T-cell (primary cell): Measurements from ENCODE around the gene AGO3. TPM values are rescaled to one million over a fixed set of nuclear protein-coding genes. Genes with fewer than 3 reads are reported as not detected.

Experiments
- ATAC-seq, 4 experiments: fragments of 200-7000 bp in 3 of 4; fragments of 150-1000 bp in 1 of 4; cut with Tn5 transposase; replicated peaks in 1 of 4; 1 replicate in 3 of 4; 2 replicates in 1 of 4; pipeline ENCODE4 v1.10.0; 2021; ENCODE audit warnings: moderate library complexity in 3 of 4, mild to moderate bottlenecking in 2 of 4, moderate number of reproducible peaks in 1 of 4
- CTCF ChIA-PET, 2 donors: fragments of 300-600 bp; sonication (Branson Sonifier 250); formaldehyde crosslinking; loops; one replicate each; lab custom pipeline; 2022; ENCODE audit warnings: antibody characterized with exemption in 2 of 2; lab: Charles Lee
- POLR2A ChIA-PET, 2 donors: fragments of 300-600 bp; sonication (Branson Sonifier 250); formaldehyde crosslinking; loops; one replicate each; lab custom pipeline; 2022; ENCODE audit warnings: antibody characterized with exemption in 2 of 2; lab: Charles Lee
- DNase-seq, 35 experiments: peaks; one replicate each; pipeline versions ENCODE4 v3.0.0 to v3.0.0-alpha.2; 2013 to 2023
- H3K27ac ChIP-seq: one replicate; pipeline ENCODE4 v1.5.1; 2013; ENCODE audit warnings: low read length
- H3K27me3 ChIP-seq, 2 experiments: replicated peaks in 1 of 2; 1 replicate in 1 of 2; 2 replicates in 1 of 2; pipeline versions ENCODE4 v1.6.1 to v1.7.0; 2013; ENCODE audit warnings: low read length in 1 of 2, mixed read lengths in 1 of 2; ENCODE audit not compliant: control insufficient read depth in 2 of 2, insufficient read depth in 2 of 2; ENCODE audit errors: extremely low read depth in 1 of 2
- H3K36me3 ChIP-seq, 2 donors: 1 replicate in 1 of 2; 2 replicates in 1 of 2; pipeline versions ENCODE4 v1.6.1 to v1.7.0; 2013; ENCODE audit warnings: low read length in 1 of 2; ENCODE audit not compliant: control insufficient read depth in 2 of 2, insufficient read depth in 1 of 2; ENCODE audit errors: extremely low read depth in 1 of 2
- H3K4me1 ChIP-seq, 2 experiments: 1 replicate in 1 of 2; 2 replicates in 1 of 2; pipeline versions ENCODE4 v1.6.1 to v1.7.0; 2013; ENCODE audit warnings: low read length in 2 of 2, mixed read lengths in 1 of 2; ENCODE audit not compliant: insufficient read depth in 2 of 2, control insufficient read depth in 1 of 2; ENCODE audit errors: extremely low read depth in 1 of 2
- H3K4me3 ChIP-seq, 2 donors: 1 replicate in 1 of 2; 2 replicates in 1 of 2; pipeline versions ENCODE4 v1.5.1 to v1.7.0; 2013; ENCODE audit warnings: mild to moderate bottlenecking in 2 of 2, low read length in 1 of 2, moderate library complexity in 1 of 2; ENCODE audit not compliant: control insufficient read depth in 1 of 2; ENCODE audit errors: extremely low read depth in 1 of 2
- H3K9me3 ChIP-seq: 2 replicates; pipeline ENCODE4 v1.7.0; 2013
- H3K27ac Mint-ChIP-seq, 2 donors: one replicate each; pipeline ENCODE4 v1.8.0; 2020 to 2021; ENCODE audit warnings: mild to moderate bottlenecking in 2 of 2, mixed read lengths in 2 of 2
- H3K27me3 Mint-ChIP-seq, 2 donors: one replicate each; pipeline ENCODE4 v1.8.0; 2021 to 2022; ENCODE audit warnings: mixed read lengths in 2 of 2
- H3K36me3 Mint-ChIP-seq: one replicate; pipeline ENCODE4 v1.8.0; 2021; ENCODE audit warnings: mixed read lengths
- H3K4me1 Mint-ChIP-seq, 3 donors: one replicate each; pipeline ENCODE4 v1.8.0; 2020 to 2022; ENCODE audit warnings: mixed read lengths in 3 of 3, mild to moderate bottlenecking in 1 of 3
- H3K4me3 Mint-ChIP-seq, 3 donors: one replicate each; pipeline ENCODE4 v1.8.0; 2020 to 2022; ENCODE audit warnings: mild to moderate bottlenecking in 3 of 3, mixed read lengths in 3 of 3, moderate library complexity in 3 of 3
- H3K9me3 Mint-ChIP-seq, 3 donors: one replicate each; pipeline ENCODE4 v1.8.0; 2020 to 2022; ENCODE audit warnings: mixed read lengths in 3 of 3
- WGBS: methylation state at CpG from one replicate; pipeline ENCODE4 v1.1.5; 2013; ENCODE audit warnings: missing lambda C conversion rate; ENCODE audit not compliant: insufficient coverage; 5-methylcytosine and 5-hydroxymethylcytosine counted together
- total RNA-seq, 35 experiments: library from RNA in 6 of 35; stranded (reverse) in 6 of 35; fragments of 120-200 nt in 1 of 35; gene quantifications; one replicate each; pipeline versions ENCODE4 v1.2.1 to v1.2.4 and lab custom pipeline; 2013 to 2026

The AGO3 gene
- total RNA-seq, 5 donors from 2014 or later (not counting 1 experiment from before 2014, with no cell fraction given), result 33.4 to 44.0 (median 37.5) TPM

- H3K36me3 Mint-ChIP-seq, result peaks cover 49% of the 10 kb centered on the region
Measured at GRCh38 chr1:36035154-36035553, 104.2 kb downstream of the AGO3 start.

GRCh38 chr1:36040238-36040637 is 109.3 kb downstream of the AGO3 start:
- no peak overlapping the region for H3K27ac Mint-ChIP-seq
- ATAC-seq (no peak), DNase-seq (no peak)
- WGBS, result no CpG with 5 or more reads among the region's 2 CpGs
- H3K4me3 Mint-ChIP-seq, result no peak overlapping the region
- ChIA-PET CTCF (no interaction called here), POLR2A (no interaction called here)
- H3K27ac ChIP-seq, result no peak overlapping the region
- H3K4me1 ChIP-seq, result no peaks in the 10 kb centered on the region
- H3K4me3 ChIP-seq, result no peak overlapping the region
- no peaks in the 10 kb centered on the region for H3K27me3 ChIP-seq
- no peaks in the 10 kb centered on the region for H3K9me3 Mint-ChIP-seq
- H3K27me3 Mint-ChIP-seq, result no peaks in the 10 kb centered on the region
- H3K9me3 ChIP-seq, result no peaks in the 10 kb centered on the region
- peaks cover 4 to 52% of the 10 kb centered on the region in 2 donors for H3K36me3 ChIP-seq
- no peaks in the 10 kb centered on the region for H3K4me1 Mint-ChIP-seq
- H3K36me3 Mint-ChIP-seq, result peaks cover 43% of the 10 kb centered on the region

More at GRCh38 chr1:36035154-36035553, 104.2 kb downstream of the AGO3 start:
- no peak overlapping the region for H3K4me3 ChIP-seq
- ChIA-PET POLR2A (no interaction called here), CTCF (no interaction called here)
- Mint-ChIP-seq H3K27ac (no peak overlapping the region), H3K4me1 (no peaks in the 10 kb centered on the region), H3K9me3 (no peaks in the 10 kb centered on the region), H3K27me3 (no peaks in the 10 kb centered on the region), H3K4me3 (no peak overlapping the region)
- H3K27ac ChIP-seq, result no peak overlapping the region
- WGBS, result no CpG with 5 or more reads among the region's 3 CpGs
- no peaks in the 10 kb centered on the region for H3K4me1 ChIP-seq
- no peak for ATAC-seq
- H3K9me3 ChIP-seq, result no peaks in the 10 kb centered on the region
- DNase-seq, result no peak
- H3K36me3 ChIP-seq, result peaks cover 0 to 41% of the 10 kb centered on the region in 2 donors
- H3K27me3 ChIP-seq, result no peaks in the 10 kb centered on the region

- no peak for ATAC-seq
- H3K9me3 Mint-ChIP-seq, result peaks cover 0 to 2% (median 0%) of the 10 kb centered on the region in 3 donors
- H3K27me3 Mint-ChIP-seq, result no peaks in the 10 kb centered on the region
- H3K27me3 ChIP-seq, result no peaks in the 10 kb centered on the region
- H3K4me3 Mint-ChIP-seq, result no peak overlapping the region
- no peak overlapping the region for H3K4me3 ChIP-seq
- peaks cover 0 to 6% of the 10 kb centered on the region in 2 donors for H3K36me3 ChIP-seq
- H3K9me3 ChIP-seq, result no peaks in the 10 kb centered on the region
- no peaks in the 10 kb centered on the region for H3K4me1 Mint-ChIP-seq
- H3K27ac Mint-ChIP-seq, result no peak overlapping the region
- CTCF ChIA-PET, result no interaction called here
- DNase-seq, result no peak
- no peaks in the 10 kb centered on the region for H3K4me1 ChIP-seq
- POLR2A ChIA-PET, result no interaction called here
- H3K36me3 Mint-ChIP-seq, result peaks cover 45% of the 10 kb centered on the region
- no peak overlapping the region for H3K27ac ChIP-seq
Measured at GRCh38 chr1:36051821-36052220, 120.9 kb downstream of the AGO3 start.

- DNase-seq, result no peak
- no peaks in the 10 kb centered on the region for H3K27me3 ChIP-seq
- no peak overlapping the region for H3K27ac ChIP-seq
- H3K4me3 Mint-ChIP-seq, result no peak overlapping the region
- no peaks in the 10 kb centered on the region for H3K9me3 Mint-ChIP-seq
- H3K36me3 ChIP-seq, result peaks cover 0 to 9% of the 10 kb centered on the region in 2 donors
- no peaks in the 10 kb centered on the region for H3K4me1 Mint-ChIP-seq
- peaks cover 29% of the 10 kb centered on the region for H3K36me3 Mint-ChIP-seq
- no peaks in the 10 kb centered on the region for H3K9me3 ChIP-seq
- CTCF ChIA-PET, result no interaction called here
- POLR2A ChIA-PET, result no interaction called here
- H3K4me3 ChIP-seq, result no peak overlapping the region
- no peak for ATAC-seq
- no peaks in the 10 kb centered on the region for H3K27me3 Mint-ChIP-seq
- no peak overlapping the region for H3K27ac Mint-ChIP-seq
- H3K4me1 ChIP-seq, result no peaks in the 10 kb centered on the region
Measured at GRCh38 chr1:36053978-36054377, 123.1 kb downstream of the AGO3 start.

GRCh38 chr1:36055706-36056105 is 124.8 kb downstream of the AGO3 start:
- no peak overlapping the region for H3K4me3 ChIP-seq
- no peaks in the 10 kb centered on the region for H3K4me1 Mint-ChIP-seq
- DNase-seq (no peak), ATAC-seq (no peak)
- peaks cover 0 to 9% of the 10 kb centered on the region in 2 donors for H3K36me3 ChIP-seq
- H3K36me3 Mint-ChIP-seq, result peaks cover 25% of the 10 kb centered on the region
- no peaks in the 10 kb centered on the region for H3K27me3 Mint-ChIP-seq
- POLR2A ChIA-PET, result no interaction called here
- H3K27me3 ChIP-seq, result no peaks in the 10 kb centered on the region
- no peak overlapping the region for H3K27ac Mint-ChIP-seq
- H3K4me1 ChIP-seq, result no peaks in the 10 kb centered on the region
- no peak overlapping the region for H3K4me3 Mint-ChIP-seq
- no peaks in the 10 kb centered on the region for H3K9me3 ChIP-seq
- CTCF ChIA-PET, result no interaction called here
- no peaks in the 10 kb centered on the region for H3K9me3 Mint-ChIP-seq
- no CpG with 5 or more reads among the region's 5 CpGs for WGBS
- no peak overlapping the region for H3K27ac ChIP-seq

- no peaks in the 10 kb centered on the region for H3K9me3 Mint-ChIP-seq
- no peaks in the 10 kb centered on the region for H3K4me1 ChIP-seq
- ChIA-PET POLR2A (no interaction called here), CTCF (interaction anchor here in 1 of 2 donors (0.6 kb wide), 1 partner anchor 253 kb away, joined by 3 read pairs; no protein-coding TSS in a partner anchor)
- no peak overlapping the region for H3K27ac ChIP-seq
- no peaks in the 10 kb centered on the region for H3K9me3 ChIP-seq
- H3K27me3 Mint-ChIP-seq, result no peaks in the 10 kb centered on the region
- ATAC-seq, result no peak
- no peak overlapping the region for H3K4me3 ChIP-seq
- H3K4me1 Mint-ChIP-seq, result no peaks in the 10 kb centered on the region
- H3K36me3 ChIP-seq, result peaks cover 0 to 5% of the 10 kb centered on the region in 2 donors
- no peak overlapping the region for H3K27ac Mint-ChIP-seq
- H3K27me3 ChIP-seq, result no peaks in the 10 kb centered on the region
- WGBS, result no CpG with 5 or more reads among the region's 1 CpG
- no peak for DNase-seq
- H3K4me3 Mint-ChIP-seq, result no peak overlapping the region
- peaks cover 11% of the 10 kb centered on the region for H3K36me3 Mint-ChIP-seq
Measured at GRCh38 chr1:36062315-36062714, 131.4 kb downstream of the AGO3 start.

GRCh38 chr1:36067871-36068270 is 137.0 kb downstream of the AGO3 start:
- Mint-ChIP-seq H3K36me3 (no peaks in the 10 kb centered on the region), H3K4me3 (no peak overlapping the region), H3K9me3 (no peaks in the 10 kb centered on the region), H3K27ac (no peak overlapping the region), H3K27me3 (no peaks in the 10 kb centered on the region), H3K4me1 (no peaks in the 10 kb centered on the region)
- Histone ChIP-seq H3K36me3 (no peaks in the 10 kb centered on the region), H3K4me3 (no peak overlapping the region), H3K4me1 (no peaks in the 10 kb centered on the region), H3K9me3 (no peaks in the 10 kb centered on the region), H3K27me3 (no peaks in the 10 kb centered on the region), H3K27ac (no peak overlapping the region)
- no peak for DNase-seq
- no peak for ATAC-seq
- ChIA-PET CTCF (interaction anchor here in 1 of 2 donors (1.0 kb wide), 1 partner anchor 34 kb away, joined by 3 read pairs; no protein-coding TSS in a partner anchor), POLR2A (no interaction called here)
